Endothelial cell of umbilical vein (primary cell): ENCODE results near the gene SLC22A15. TPM values are rescaled to one million over a fixed set of nuclear protein-coding genes. Genes with fewer than 3 reads are reported as not detected.

ENCODE experiments used
- BruUV-seq: library from RNA; stranded (reverse); fragments of 400-500 nt; replicated peaks from 2 replicates; lab custom pipeline; 2021; lab: Mats Ljungman, UMichigan
- CTCF ChIA-PET: fragments of 300-600, 350-600 bp; sonication (Branson Sonifier 250); formaldehyde crosslinking; loops from one replicate; lab custom pipeline; 2021; ENCODE audit warnings: antibody characterized with exemption, inconsistent platforms; lab: Charles Lee
- POLR2A ChIA-PET: fragments of 300-600, 350-600 bp; sonication (Branson Sonifier 250); formaldehyde crosslinking; loops from one replicate; lab custom pipeline; 2021; ENCODE audit warnings: antibody characterized with exemption, inconsistent platforms; lab: Charles Lee
- DNase-seq: peaks from one replicate; pipeline ENCODE4 v3.0.0-alpha.2; 2011; ENCODE audit warnings: low read depth, low spot score
- FAIRE-seq: peaks from 2 replicates; lab custom pipeline; 2011; peaks lifted over from hg19 to GRCh38; lab: Jason Lieb, UNC
- H2AFZ ChIP-seq: 2 replicates; pipeline ENCODE4 v1.6.0; 2012; ENCODE audit warnings: low read depth, low read length, control low read depth, inconsistent platforms
- H3K27ac ChIP-seq: 2 replicates; pipeline ENCODE4 v1.5.1; 2011; ENCODE audit warnings: low read depth, mild to moderate bottlenecking, control low read depth, low read length, moderate library complexity; ENCODE audit not compliant: insufficient read depth
- H3K27me3 ChIP-seq, 2 experiments: 2 replicates each; pipeline versions ENCODE4 v1.6.0 to v1.6.1; 2011; ENCODE audit warnings: low read length in 2 of 2, mixed read lengths in 1 of 2; ENCODE audit not compliant: control insufficient read depth in 2 of 2, insufficient read depth in 2 of 2
- H3K36me3 ChIP-seq, 2 experiments: 2 replicates in 1 of 2; 3 replicates in 1 of 2; pipeline ENCODE4 v1.5.1; 2011; ENCODE audit warnings: low read length in 2 of 2, mild to moderate bottlenecking in 1 of 2, moderate library complexity in 1 of 2; ENCODE audit not compliant: control insufficient read depth in 2 of 2, insufficient read depth in 2 of 2; ENCODE audit errors: extremely low read depth in 1 of 2
- H3K4me1 ChIP-seq: 3 replicates; pipeline ENCODE4 v1.5.1; 2011; ENCODE audit warnings: mild to moderate bottlenecking, low read length; ENCODE audit not compliant: control insufficient read depth, insufficient read depth; ENCODE audit errors: extremely low read depth
- H3K4me2 ChIP-seq: 2 replicates; pipeline ENCODE4 v1.6.1; 2011; ENCODE audit warnings: low read length, control low read depth, mixed read lengths; ENCODE audit not compliant: insufficient read depth
- H3K4me3 ChIP-seq, 3 experiments: fragments of 200-600 bp in 1 of 3; sonication (generic), shearing (Covaris generic) in 1 of 3; replicated peaks in 1 of 3; 2 replicates each; pipeline ENCODE4 v1.5.1; 2011 to 2016; ENCODE audit warnings: control low read depth in 3 of 3, low read length in 3 of 3, mild to moderate bottlenecking in 2 of 3, inconsistent platforms in 1 of 3, low read depth in 1 of 3, moderate library complexity in 1 of 3; ENCODE audit not compliant: insufficient read depth in 1 of 3
- H3K79me2 ChIP-seq: 2 replicates; pipeline ENCODE4 v1.6.0; 2012; ENCODE audit warnings: low read length, inconsistent platforms; ENCODE audit not compliant: control insufficient read depth, insufficient read depth
- H3K9ac ChIP-seq: replicated peaks from 2 replicates; pipeline ENCODE3; 2011; ENCODE audit warnings: low read length, control low read depth; ENCODE audit not compliant: insufficient read depth; ENCODE audit errors: extremely low read depth
- H3K9me1 ChIP-seq: replicated peaks from 3 replicates; pipeline ENCODE4 v1.6.0; 2011; ENCODE audit warnings: mild to moderate bottlenecking, low read length; ENCODE audit not compliant: control insufficient read depth, insufficient read depth; ENCODE audit errors: extremely low read depth
- H3K9me3 ChIP-seq: replicated peaks from 2 replicates; pipeline ENCODE4 v1.5.1; 2012; ENCODE audit warnings: low read length, inconsistent platforms; ENCODE audit not compliant: control insufficient read depth, insufficient read depth
- H4K20me1 ChIP-seq: replicated peaks from 2 replicates; pipeline ENCODE3; 2011; ENCODE audit warnings: mild to moderate bottlenecking, low read length; ENCODE audit not compliant: control insufficient read depth, insufficient read depth; ENCODE audit errors: extremely low read depth
- EZH2 ChIP-seq: IDR thresholded peaks from 2 replicates; pipeline ENCODE4 v1.6.1; 2012; ENCODE audit warnings: borderline replicate concordance, low read depth, mild to moderate bottlenecking, moderate library complexity, low read length, inconsistent platforms; ENCODE audit not compliant: severe bottlenecking
- FOS ChIP-seq: IDR thresholded peaks from 2 replicates; pipeline ENCODE4 v1.6.1; 2011; ENCODE audit warnings: mild to moderate bottlenecking, low read length, moderate library complexity, borderline replicate concordance; ENCODE audit not compliant: insufficient read depth
- GATA2 ChIP-seq: IDR thresholded peaks from 2 replicates; pipeline ENCODE4 v1.7.0; 2011; ENCODE audit warnings: low read depth, mild to moderate bottlenecking, moderate library complexity, mixed read lengths, low read length; ENCODE audit not compliant: insufficient read length, insufficient read depth
- JUN ChIP-seq: IDR thresholded peaks from 2 replicates; pipeline ENCODE4 v1.6.1; 2011; ENCODE audit warnings: borderline replicate concordance, low read depth; ENCODE audit not compliant: insufficient read length, insufficient read depth
- MYC ChIP-seq: IDR thresholded peaks from one replicate; pipeline ENCODE4 v1.6.1; 2011; ENCODE audit warnings: mild to moderate bottlenecking, low read depth, low read length
- POLR2A ChIP-seq: IDR thresholded peaks from 2 replicates; pipeline ENCODE4 v1.6.1; 2012; ENCODE audit warnings: low read depth, mild to moderate bottlenecking, control low read depth, low read length
- POLR2AphosphoS5 ChIP-seq: IDR thresholded peaks from 2 replicates; pipeline ENCODE4 v1.6.1; 2012; ENCODE audit warnings: low read depth, mild to moderate bottlenecking, control low read depth, low read length, moderate library complexity; ENCODE audit not compliant: insufficient read depth
- dilution Hi-C: fragments of 300-500 bp; cut with MboI; formaldehyde crosslinking; loops from one replicate; pipeline ENCODE4 v1.15.0; 2019; ENCODE audit warnings: low sequenced_read_pairs; ENCODE audit not compliant: extremely low pct_ligation_motif_present
- intact Hi-C: fragments of 100-400 bp; cut with micrococcal nuclease; formaldehyde crosslinking; loops from one replicate; pipeline ENCODE4 v1.10.0; 2022
- polyA plus RNA-seq, 4 experiments: library from polyadenylated mRNA; depleted of rRNA in 3 of 4; stranded (reverse) in 3 of 4; unstranded in 1 of 4; fragments of >200 nt; gene quantifications; 2 replicates each; pipeline versions ENCODE4 v1.2.1 to v1.2.3, GENCODE V29; 2011 to 2012; ENCODE audit warnings: missing spikeins in 1 of 4
- total RNA-seq: library from RNA; stranded (reverse); gene quantifications from 2 replicates; pipeline ENCODE4 v1.2.3, GENCODE V29; 2021
- TF ChIP-seq, protein P1 (sequence below), 2 donors: IDR thresholded peaks; 1 replicate in 1 of 2; 2 replicates in 1 of 2; pipeline ENCODE4 v1.5.1; 2011; ENCODE audit warnings: low read length in 2 of 2, mild to moderate bottlenecking in 2 of 2, moderate library complexity in 2 of 2, control low read depth in 1 of 2, inconsistent platforms in 1 of 2, low read depth in 1 of 2; ENCODE audit not compliant: insufficient read depth in 1 of 2; ENCODE audit errors: extremely low read depth in 1 of 2
- TF ChIP-seq, protein P2 (sequence below): IDR thresholded peaks from 2 replicates; pipeline ENCODE4 v1.6.1; 2011; ENCODE audit not compliant: insufficient read depth, insufficient read length

Gene SLC22A15
- total and polyA plus RNA-seq, 2 donors (not counting 3 experiments of a cell fraction or from before 2014, with no cell fraction given): 0.44 TPM; not detected in 1

DNA sequence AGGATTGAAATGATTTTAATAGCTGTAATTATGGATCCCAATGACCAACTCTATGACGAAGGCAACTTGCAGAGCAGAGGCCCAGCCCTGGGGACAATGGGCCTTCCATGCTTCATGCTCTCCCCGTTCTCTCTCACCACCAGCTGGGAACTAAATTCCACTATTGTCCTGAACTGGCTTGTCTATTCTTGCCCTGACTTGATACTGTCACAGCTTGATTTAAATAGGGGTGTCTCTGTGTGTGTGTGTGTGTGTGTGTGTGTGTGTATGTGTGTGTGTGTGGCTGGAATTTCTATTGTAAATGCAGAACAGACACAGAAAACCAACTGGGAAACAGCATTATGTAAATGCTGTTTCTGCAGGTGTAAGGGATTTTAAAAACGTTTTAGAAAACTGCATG, 57.0 kb downstream of the SLC22A15 start:
- no TSS peak for BruUV-seq
- no peaks in the 10 kb centered on the region for H3K4me1 ChIP-seq
- H3K4me2 ChIP-seq: no peak overlapping the region
- no peak for DNase-seq
- H2AFZ ChIP-seq: no peak overlapping the region
- intact Hi-C loops: no loop called here
- no peaks in the 10 kb centered on the region for H4K20me1 ChIP-seq
- TF ChIP-seq JUN (no peak), POLR2AphosphoS5 (no peak), FOS (no peak), MYC (no peak), POLR2A (no peak), EZH2 (no peak), GATA2 (no peak)
- TF ChIP-seq, protein P1, sequence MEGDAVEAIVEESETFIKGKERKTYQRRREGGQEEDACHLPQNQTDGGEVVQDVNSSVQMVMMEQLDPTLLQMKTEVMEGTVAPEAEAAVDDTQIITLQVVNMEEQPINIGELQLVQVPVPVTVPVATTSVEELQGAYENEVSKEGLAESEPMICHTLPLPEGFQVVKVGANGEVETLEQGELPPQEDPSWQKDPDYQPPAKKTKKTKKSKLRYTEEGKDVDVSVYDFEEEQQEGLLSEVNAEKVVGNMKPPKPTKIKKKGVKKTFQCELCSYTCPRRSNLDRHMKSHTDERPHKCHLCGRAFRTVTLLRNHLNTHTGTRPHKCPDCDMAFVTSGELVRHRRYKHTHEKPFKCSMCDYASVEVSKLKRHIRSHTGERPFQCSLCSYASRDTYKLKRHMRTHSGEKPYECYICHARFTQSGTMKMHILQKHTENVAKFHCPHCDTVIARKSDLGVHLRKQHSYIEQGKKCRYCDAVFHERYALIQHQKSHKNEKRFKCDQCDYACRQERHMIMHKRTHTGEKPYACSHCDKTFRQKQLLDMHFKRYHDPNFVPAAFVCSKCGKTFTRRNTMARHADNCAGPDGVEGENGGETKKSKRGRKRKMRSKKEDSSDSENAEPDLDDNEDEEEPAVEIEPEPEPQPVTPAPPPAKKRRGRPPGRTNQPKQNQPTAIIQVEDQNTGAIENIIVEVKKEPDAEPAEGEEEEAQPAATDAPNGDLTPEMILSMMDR (IDR thresholded peaks at IDR 0.05; ENCODE audit: extremely low read depth in 1 of 2, insufficient read depth in 1 of 2, low read depth in 1 of 2, low read length in 2 of 2): no peak
- TF ChIP-seq, protein P2, sequence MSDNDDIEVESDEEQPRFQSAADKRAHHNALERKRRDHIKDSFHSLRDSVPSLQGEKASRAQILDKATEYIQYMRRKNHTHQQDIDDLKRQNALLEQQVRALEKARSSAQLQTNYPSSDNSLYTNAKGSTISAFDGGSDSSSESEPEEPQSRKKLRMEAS: no peak
- ChIA-PET CTCF (interaction anchor here (4.4 kb wide), 1 partner anchor 13 kb away, joined by 25 read pairs; no protein-coding TSS in a partner anchor), POLR2A (no interaction called here)
- H3K9ac ChIP-seq: no peak overlapping the region
- H3K9me3 ChIP-seq: no peaks in the 10 kb centered on the region
- FAIRE-seq: no peak
- no peaks in the 10 kb centered on the region for H3K9me1 ChIP-seq
- no peak overlapping the region for H3K27ac ChIP-seq
- dilution Hi-C loops: no loop called here
- H3K4me3 ChIP-seq: no peak overlapping the region
- H3K27me3 ChIP-seq: no peaks in the 10 kb centered on the region
- H3K79me2 ChIP-seq: no peaks in the 10 kb centered on the region
- H3K36me3 ChIP-seq: no peaks in the 10 kb centered on the region
